CD14-positive monocyte (primary cell): ENCODE measurements around the gene BARD1. TPM values are rescaled to one million over a fixed set of nuclear protein-coding genes. Genes with fewer than 3 reads are reported as not detected.

ENCODE experiments used
- DNase-seq, 3 donors: peaks; one replicate each; pipeline ENCODE4 v3.0.0-alpha.2; 2011 to 2022
- H2AFZ ChIP-seq: 2 replicates; pipeline ENCODE4 v1.6.0; 2012; ENCODE audit warnings: mild to moderate bottlenecking, low read depth, low read length, inconsistent platforms; ENCODE audit not compliant: insufficient read depth, poor library complexity, severe bottlenecking
- H3K27ac ChIP-seq, 2 donors: 1 replicate in 1 of 2; 2 replicates in 1 of 2; pipeline ENCODE4 v1.5.1; 2012 to 2013; ENCODE audit warnings: low read length in 2 of 2, control low read depth in 1 of 2, inconsistent platforms in 1 of 2, low read depth in 1 of 2, mild to moderate bottlenecking in 1 of 2
- H3K27me3 ChIP-seq, 2 donors: one replicate each; pipeline versions ENCODE4 v1.6.0 to v1.6.1; 2011 to 2013; ENCODE audit warnings: low read length in 2 of 2; ENCODE audit not compliant: control insufficient read depth in 2 of 2, insufficient read depth in 2 of 2
- H3K36me3 ChIP-seq, 2 donors: replicated peaks in 1 of 2; 1 replicate in 1 of 2; 2 replicates in 1 of 2; pipeline versions ENCODE4 v1.5.1 to v1.6.1; 2012 to 2013; ENCODE audit warnings: low read length in 2 of 2, control low read depth in 1 of 2, inconsistent platforms in 1 of 2, mild to moderate bottlenecking in 1 of 2; ENCODE audit not compliant: insufficient read depth in 2 of 2, control insufficient read depth in 1 of 2
- H3K4me1 ChIP-seq, 2 donors: 1 replicate in 1 of 2; 2 replicates in 1 of 2; pipeline versions ENCODE4 v1.5.1 to v1.6.1; 2012 to 2013; ENCODE audit warnings: low read length in 2 of 2, control low read depth in 1 of 2, inconsistent platforms in 1 of 2, mild to moderate bottlenecking in 1 of 2, moderate library complexity in 1 of 2; ENCODE audit not compliant: insufficient read depth in 2 of 2, control insufficient read depth in 1 of 2
- H3K4me2 ChIP-seq: replicated peaks from 2 replicates; pipeline ENCODE3; 2012; ENCODE audit warnings: low read length, moderate library complexity, mild to moderate bottlenecking; ENCODE audit not compliant: poor library complexity, severe bottlenecking; ENCODE audit errors: extremely low read depth
- H3K4me3 ChIP-seq, 3 experiments: fragments of 200-600 bp in 1 of 3; sonication (generic) in 1 of 3; replicated peaks in 1 of 3; 1 replicate in 2 of 3; 2 replicates in 1 of 3; pipeline ENCODE4 v1.5.1; 2011 to 2013; ENCODE audit warnings: low read length in 3 of 3, mild to moderate bottlenecking in 3 of 3, control low read depth in 2 of 3, low read depth in 2 of 3, inconsistent platforms in 1 of 3, moderate library complexity in 1 of 3
- H3K79me2 ChIP-seq: 2 replicates; pipeline ENCODE4 v1.6.0; 2012; ENCODE audit warnings: mild to moderate bottlenecking, control low read depth, inconsistent platforms, low read length, moderate library complexity; ENCODE audit not compliant: insufficient read depth
- H3K9ac ChIP-seq: 2 replicates; pipeline ENCODE4 v1.6.0; 2017; ENCODE audit warnings: low read length, mild to moderate bottlenecking; ENCODE audit not compliant: insufficient read depth, poor library complexity, severe bottlenecking
- H3K9me3 ChIP-seq, 2 donors: replicated peaks in 1 of 2; 1 replicate in 1 of 2; 2 replicates in 1 of 2; pipeline versions ENCODE4 v1.5.1 to v1.6.1; 2012 to 2013; ENCODE audit warnings: low read length in 2 of 2, control low read depth in 1 of 2; ENCODE audit not compliant: control insufficient read depth in 1 of 2, insufficient read depth in 1 of 2
- H4K20me1 ChIP-seq: 2 replicates; pipeline ENCODE4 v1.6.0; 2012; ENCODE audit warnings: mild to moderate bottlenecking, low read length, control low read depth, moderate library complexity; ENCODE audit not compliant: insufficient read depth
- H3K27ac Mint-ChIP-seq, 7 donors: one replicate each; pipeline ENCODE4 v1.8.0; 2020; ENCODE audit warnings: mild to moderate bottlenecking in 7 of 7, mixed read lengths in 7 of 7, moderate library complexity in 6 of 7, inconsistent platforms in 2 of 7
- H3K27me3 Mint-ChIP-seq, 3 donors: one replicate each; pipeline ENCODE4 v1.8.0; 2021 to 2022; ENCODE audit warnings: low read depth in 3 of 3, mild to moderate bottlenecking in 3 of 3, mixed read lengths in 3 of 3, moderate library complexity in 3 of 3, inconsistent platforms in 1 of 3
- H3K36me3 Mint-ChIP-seq, 2 donors: one replicate each; pipeline ENCODE4 v1.8.0; 2020; ENCODE audit warnings: mixed read lengths in 2 of 2, inconsistent platforms in 1 of 2, mild to moderate bottlenecking in 1 of 2
- H3K4me1 Mint-ChIP-seq: one replicate; pipeline ENCODE4 v1.8.0; 2020; ENCODE audit warnings: mild to moderate bottlenecking, mixed read lengths
- H3K4me3 Mint-ChIP-seq, 2 donors: one replicate each; pipeline ENCODE4 v1.8.0; 2020; ENCODE audit warnings: mild to moderate bottlenecking in 2 of 2, mixed read lengths in 2 of 2, moderate library complexity in 1 of 2
- H3K9me3 Mint-ChIP-seq, 7 donors: one replicate each; pipeline ENCODE4 v1.8.0; 2020 to 2022; ENCODE audit warnings: mixed read lengths in 7 of 7, mild to moderate bottlenecking in 6 of 7, moderate library complexity in 6 of 7, inconsistent platforms in 2 of 7
- CTCF ChIP-seq: fragments of 200-600 bp; IDR thresholded peaks from one replicate; pipeline ENCODE4 v1.8.0; 2022; ENCODE audit warnings: antibody characterized with exemption, mild to moderate bottlenecking
- WGBS: methylation state at CpG from one replicate; pipeline ENCODE4 v1.1.5; 2013; ENCODE audit warnings: missing lambda C conversion rate; ENCODE audit not compliant: insufficient coverage; 5-methylcytosine and 5-hydroxymethylcytosine counted together
- intact Hi-C, 2 donors: fragments of 100-400 bp; cut with micrococcal nuclease; formaldehyde crosslinking; loops; one replicate each; pipeline versions ENCODE4 v1.15.0 to v1.15.1; 2023
- polyA plus RNA-seq, 3 donors: library from polyadenylated mRNA; depleted of rRNA in 1 of 3; unstranded in 2 of 3; stranded (reverse) in 1 of 3; fragments of 300-500 nt in 2 of 3; fragments of >200 nt in 1 of 3; fragmentation: Illumina TruSeq in 2 of 3; gene quantifications; 1 replicate in 2 of 3; 2 replicates in 1 of 3; pipeline ENCODE4 v1.2.3, GENCODE V29; 2012 to 2021

Gene BARD1
- polyA plus RNA-seq, 3 donors, result 2.4 to 3.3 (median 2.5) TPM

- Histone ChIP-seq H3K27ac (no peak overlapping the region), H3K9ac (no peak overlapping the region), H3K4me1 (peaks cover 10 to 11% of the 10 kb centered on the region in 2 donors), H3K4me2 (no peak overlapping the region), H3K79me2 (peaks cover 97% of the 10 kb centered on the region), H2AFZ (no peak overlapping the region), H4K20me1 (no peaks in the 10 kb centered on the region), H3K36me3 (no peaks in the 10 kb centered on the region), H3K4me3 (no peak overlapping the region), H3K27me3 (no peaks in the 10 kb centered on the region), H3K9me3 (no peaks in the 10 kb centered on the region)
- intact Hi-C loops, result no loop called here
- H3K27ac Mint-ChIP-seq, result no peak overlapping the region
- H3K4me1 Mint-ChIP-seq, result peaks cover 60% of the 10 kb centered on the region
- no peaks in the 10 kb centered on the region for H3K9me3 Mint-ChIP-seq
- TF ChIP-seq CTCF, result no peak
- peaks cover 0 to 3% of the 10 kb centered on the region in 2 donors for H3K36me3 Mint-ChIP-seq
- DNase-seq, result no peak
- H3K4me3 Mint-ChIP-seq, result no peak overlapping the region
- H3K27me3 Mint-ChIP-seq, result no peaks in the 10 kb centered on the region
- WGBS, result no CpG with 5 or more reads among the region's 3 CpGs
Measured at GRCh38 chr2:214801768-214802397, 7.6 kb downstream of the BARD1 start.

GRCh38 chr2:214801068-214801467 is 8.4 kb downstream of the BARD1 start:
- no peak overlapping the region for H3K9ac ChIP-seq
- Mint-ChIP-seq H3K9me3 (no peaks in the 10 kb centered on the region), H3K36me3 (peaks cover 0 to 6% of the 10 kb centered on the region in 2 donors), H3K27ac (no peak overlapping the region), H3K27me3 (no peaks in the 10 kb centered on the region), H3K4me1 (peaks cover 57% of the 10 kb centered on the region), H3K4me3 (no peak overlapping the region)
- H3K4me3 ChIP-seq, result no peak overlapping the region
- TF ChIP-seq CTCF, result no peak
- H3K27ac ChIP-seq, result no peak overlapping the region
- no peak for DNase-seq
- no CpG with 5 or more reads among the region's 2 CpGs for WGBS
- intact Hi-C loops, result no loop called here
- H4K20me1 ChIP-seq, result no peaks in the 10 kb centered on the region
- no peaks in the 10 kb centered on the region for H3K9me3 ChIP-seq
- no peaks in the 10 kb centered on the region for H3K36me3 ChIP-seq
- peaks cover 10 to 11% of the 10 kb centered on the region in 2 donors for H3K4me1 ChIP-seq
- H3K79me2 ChIP-seq, result peaks cover 97% of the 10 kb centered on the region
- H3K27me3 ChIP-seq, result no peaks in the 10 kb centered on the region
- no peak overlapping the region for H2AFZ ChIP-seq
- H3K4me2 ChIP-seq, result no peak overlapping the region
